Hepatocyte (in vitro differentiated cells): ENCODE measurements around the gene TMEM87A. TPM values are rescaled to one million over a fixed set of nuclear protein-coding genes. Genes with fewer than 3 reads are reported as not detected.
"Not testable (repeated sequence)": the region's sequence is repeated elsewhere in the genome, so short reads cannot be mapped to it uniquely, and the experiment has no call there.

ENCODE experiments used
- DNase-seq: peaks from one replicate; pipeline ENCODE4 v3.0.0-alpha.2; 2016; ENCODE audit warnings: low spot score
- H2AFZ ChIP-seq: fragments of 200-600 bp; sonication (generic); 2 replicates; pipeline ENCODE4 v1.6.0; 2016; ENCODE audit warnings: antibody characterized with exemption, mild to moderate bottlenecking
- H3K27ac ChIP-seq: fragments of 200-600 bp; sonication (generic); 2 replicates; pipeline ENCODE4 v1.5.1; 2016; ENCODE audit warnings: mild to moderate bottlenecking
- H3K27me3 ChIP-seq: fragments of 200-600 bp; sonication (generic); 2 replicates; pipeline ENCODE4 v1.6.1; 2016
- H3K36me3 ChIP-seq: fragments of 200-600 bp; sonication (generic); replicated peaks from 2 replicates; pipeline ENCODE4 v1.5.1; 2016; ENCODE audit warnings: low read depth; ENCODE audit not compliant: insufficient read depth
- H3K4me1 ChIP-seq: fragments of 200-600 bp; sonication (generic); 2 replicates; pipeline ENCODE4 v1.5.1; 2016; ENCODE audit warnings: mild to moderate bottlenecking, moderate library complexity; ENCODE audit not compliant: insufficient read depth
- H3K4me2 ChIP-seq: fragments of 200-600 bp; sonication (generic); 2 replicates; pipeline ENCODE4 v1.6.0; 2016
- H3K4me3 ChIP-seq: fragments of 200-600 bp; sonication (generic); 2 replicates; pipeline ENCODE4 v1.5.1; 2016; ENCODE audit warnings: mild to moderate bottlenecking
- H3K79me2 ChIP-seq: fragments of 200-600 bp; sonication (generic); 2 replicates; pipeline ENCODE4 v1.6.0; 2017; ENCODE audit warnings: mild to moderate bottlenecking
- H3K9me2 ChIP-seq: fragments of 200-600 bp; sonication (generic); replicated peaks from 2 replicates; pipeline ENCODE4 v1.6.0; 2017; ENCODE audit warnings: mild to moderate bottlenecking; ENCODE audit not compliant: insufficient read depth
- H3K9me3 ChIP-seq: fragments of 200-600 bp; sonication (generic); 2 replicates; pipeline ENCODE4 v1.5.1; 2016; ENCODE audit warnings: low read depth, mild to moderate bottlenecking
- H4K20me1 ChIP-seq: fragments of 200-600 bp; sonication (generic); 2 replicates; pipeline ENCODE4 v1.6.0; 2016; ENCODE audit warnings: mild to moderate bottlenecking; ENCODE audit not compliant: insufficient read depth, poor library complexity, severe bottlenecking
- EZH2 ChIP-seq: fragments of 200-600 bp; sonication (generic); IDR thresholded peaks from 2 replicates; pipeline ENCODE4 v1.6.1; 2016; ENCODE audit warnings: antibody characterized with exemption, mild to moderate bottlenecking, borderline replicate concordance
- EZH2phosphoT487 ChIP-seq: fragments of 200-600 bp; sonication (generic); IDR thresholded peaks from one replicate; pipeline ENCODE4 v1.6.1; 2018; ENCODE audit warnings: antibody characterized with exemption, mild to moderate bottlenecking, low read depth, moderate library complexity; ENCODE audit not compliant: unreplicated experiment, severe bottlenecking
- WGBS: methylation state at CpG from one replicate; pipeline ENCODE4 v1.1.6; 2016; ENCODE audit warnings: low lambda C conversion rate; ENCODE audit errors: missing lambda C conversion rate; 5-methylcytosine and 5-hydroxymethylcytosine counted together
- polyA plus RNA-seq: library from polyadenylated mRNA; unstranded; fragments of >200 nt; fragmentation: Nextera tagmentation; extraction: Ambion mirVana; gene quantifications from 2 replicates; pipeline ENCODE4 v1.2.1, GENCODE V29; 2016
- total RNA-seq: library from RNA; depleted of rRNA; stranded (reverse); fragments of >200 nt; gene quantifications from 2 replicates; pipeline ENCODE4 v1.2.3, GENCODE V29; 2014
- TF ChIP-seq, protein P1 (sequence below): fragments of 200-600 bp; sonication (generic); IDR thresholded peaks from 2 replicates; pipeline ENCODE4 v1.5.1; 2016; ENCODE audit warnings: antibody characterized with exemption, mild to moderate bottlenecking; ENCODE audit not compliant: poor library complexity

TMEM87A gene
- total and polyA plus RNA-seq, 2 experiments from 2014 or later: 68.3 to 97.6 TPM

DNA sequence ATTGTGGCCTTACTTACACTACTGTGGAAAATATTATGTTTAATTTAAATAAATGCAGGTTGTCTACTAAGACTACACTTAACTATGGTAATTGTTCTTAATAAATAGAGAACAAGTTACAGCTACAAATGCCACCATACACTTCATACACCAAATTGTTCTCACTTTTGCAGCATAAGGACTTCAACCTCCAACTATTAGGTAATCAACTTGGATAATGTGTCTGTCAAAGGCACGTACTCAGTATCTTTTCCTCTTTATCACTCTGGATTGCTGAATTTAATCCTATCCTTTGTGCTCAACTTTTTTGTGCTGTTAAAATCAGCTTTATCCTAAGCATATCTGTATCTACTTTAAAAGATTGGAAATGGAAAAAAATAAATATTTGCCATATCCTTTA, 41.6 kb upstream of the TMEM87A start:
- TF ChIP-seq EZH2phosphoT487 (no peak), EZH2 (no peak)
- TF ChIP-seq, protein P1, sequence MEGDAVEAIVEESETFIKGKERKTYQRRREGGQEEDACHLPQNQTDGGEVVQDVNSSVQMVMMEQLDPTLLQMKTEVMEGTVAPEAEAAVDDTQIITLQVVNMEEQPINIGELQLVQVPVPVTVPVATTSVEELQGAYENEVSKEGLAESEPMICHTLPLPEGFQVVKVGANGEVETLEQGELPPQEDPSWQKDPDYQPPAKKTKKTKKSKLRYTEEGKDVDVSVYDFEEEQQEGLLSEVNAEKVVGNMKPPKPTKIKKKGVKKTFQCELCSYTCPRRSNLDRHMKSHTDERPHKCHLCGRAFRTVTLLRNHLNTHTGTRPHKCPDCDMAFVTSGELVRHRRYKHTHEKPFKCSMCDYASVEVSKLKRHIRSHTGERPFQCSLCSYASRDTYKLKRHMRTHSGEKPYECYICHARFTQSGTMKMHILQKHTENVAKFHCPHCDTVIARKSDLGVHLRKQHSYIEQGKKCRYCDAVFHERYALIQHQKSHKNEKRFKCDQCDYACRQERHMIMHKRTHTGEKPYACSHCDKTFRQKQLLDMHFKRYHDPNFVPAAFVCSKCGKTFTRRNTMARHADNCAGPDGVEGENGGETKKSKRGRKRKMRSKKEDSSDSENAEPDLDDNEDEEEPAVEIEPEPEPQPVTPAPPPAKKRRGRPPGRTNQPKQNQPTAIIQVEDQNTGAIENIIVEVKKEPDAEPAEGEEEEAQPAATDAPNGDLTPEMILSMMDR: no peak
- Histone ChIP-seq H3K9me2 (no peaks in the 10 kb centered on the region), H3K79me2 (no peaks in the 10 kb centered on the region), H3K4me1 (no peaks in the 10 kb centered on the region), H3K4me2 (no peak overlapping the region), H3K36me3 (no peaks in the 10 kb centered on the region), H3K4me3 (no peak overlapping the region), H3K27me3 (no peaks in the 10 kb centered on the region), H2AFZ (no peak overlapping the region), H3K27ac (no peak overlapping the region), H3K9me3 (no peaks in the 10 kb centered on the region), H4K20me1 (no peaks in the 10 kb centered on the region)
- no peak for DNase-seq
- WGBS: 41% methylated on average over 1 of the region's 1 CpG

DNA sequence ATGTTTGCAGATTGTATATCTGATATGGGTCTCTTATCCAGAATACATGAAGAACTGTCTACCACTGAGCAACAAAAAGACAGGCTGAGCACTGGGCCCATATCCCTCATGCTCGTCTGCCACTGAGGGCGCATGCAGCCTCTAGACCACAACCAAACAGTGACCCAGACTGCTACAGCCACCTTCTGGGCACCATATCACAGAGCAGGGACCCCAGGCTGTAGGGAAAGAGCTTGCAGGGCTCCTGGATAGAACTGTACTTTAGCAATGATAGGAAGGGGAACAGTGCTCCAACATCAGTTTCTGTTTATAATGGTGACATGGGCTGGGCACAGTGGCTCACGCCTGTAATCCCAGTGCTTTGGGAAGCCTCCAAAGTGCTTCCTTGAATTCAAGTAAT, 40.2 kb upstream of the TMEM87A start:
- DNase-seq: no peak
- no peak overlapping the region for H3K27ac ChIP-seq
- no peaks in the 10 kb centered on the region for H3K36me3 ChIP-seq
- TF ChIP-seq, protein P1: no peak
- H3K4me1 ChIP-seq: no peaks in the 10 kb centered on the region
- no peaks in the 10 kb centered on the region for H3K79me2 ChIP-seq
- H4K20me1 ChIP-seq: no peaks in the 10 kb centered on the region
- 35% methylated on average over 3 of the region's 3 CpGs for WGBS
- no peak overlapping the region for H3K4me3 ChIP-seq
- H3K27me3 ChIP-seq: no peaks in the 10 kb centered on the region
- H3K4me2 ChIP-seq: no peak overlapping the region
- H3K9me2 ChIP-seq: no peaks in the 10 kb centered on the region
- H3K9me3 ChIP-seq: no peaks in the 10 kb centered on the region
- no peak overlapping the region for H2AFZ ChIP-seq

DNA sequence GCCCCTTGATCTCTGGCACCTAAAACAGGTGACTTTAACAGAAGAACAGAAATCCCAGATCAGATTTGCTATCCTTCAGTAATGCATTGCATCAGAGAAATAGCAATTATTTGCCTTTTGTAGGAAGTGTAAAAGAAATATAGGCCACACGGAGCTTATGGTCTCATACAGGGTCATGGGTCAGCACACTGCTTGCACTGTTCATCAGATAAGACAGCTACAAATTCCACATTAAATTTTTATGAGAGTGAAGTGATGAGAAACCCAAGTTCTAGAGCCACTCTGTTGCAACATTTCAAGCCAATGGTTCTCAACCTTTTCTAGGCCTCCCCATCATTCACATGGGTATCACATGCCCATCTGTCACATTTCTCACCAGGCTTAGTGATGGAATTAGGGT, 33.4 kb upstream of the TMEM87A start:
- Histone ChIP-seq H2AFZ (no peak overlapping the region), H3K36me3 (no peaks in the 10 kb centered on the region), H3K9me3 (no peaks in the 10 kb centered on the region), H3K79me2 (no peaks in the 10 kb centered on the region), H3K4me2 (no peak overlapping the region), H3K4me3 (no peak overlapping the region), H4K20me1 (no peaks in the 10 kb centered on the region), H3K9me2 (no peaks in the 10 kb centered on the region), H3K27ac (no peak overlapping the region), H3K4me1 (no peaks in the 10 kb centered on the region), H3K27me3 (no peaks in the 10 kb centered on the region)
- no peak for DNase-seq
- no peak for TF ChIP-seq EZH2
- 53% methylated on average over 1 of the region's 1 CpG for WGBS

DNA sequence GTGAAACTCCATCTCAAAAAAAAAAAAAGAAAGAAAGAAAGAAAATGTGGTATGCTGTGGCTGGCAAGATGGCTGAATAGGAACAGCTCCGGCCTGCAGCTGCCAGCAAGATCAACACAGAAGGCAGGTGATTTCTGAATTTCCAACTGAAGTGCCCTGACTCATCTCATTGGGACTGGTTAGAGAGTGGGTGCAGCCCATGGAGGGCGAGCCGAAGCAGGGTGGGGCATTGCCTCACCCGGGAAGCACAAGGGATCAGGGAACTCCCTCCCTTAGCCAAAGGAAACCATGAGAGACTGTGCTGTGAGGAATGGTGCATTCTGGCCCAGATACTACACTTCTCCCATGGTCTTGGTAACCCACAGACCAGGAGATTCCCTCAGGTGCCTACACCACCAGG, 27.8 kb upstream of the TMEM87A start:
- not testable (repeated sequence) for H3K27ac ChIP-seq
- 95% methylated on average over 4 of the region's 4 CpGs for WGBS

DNA sequence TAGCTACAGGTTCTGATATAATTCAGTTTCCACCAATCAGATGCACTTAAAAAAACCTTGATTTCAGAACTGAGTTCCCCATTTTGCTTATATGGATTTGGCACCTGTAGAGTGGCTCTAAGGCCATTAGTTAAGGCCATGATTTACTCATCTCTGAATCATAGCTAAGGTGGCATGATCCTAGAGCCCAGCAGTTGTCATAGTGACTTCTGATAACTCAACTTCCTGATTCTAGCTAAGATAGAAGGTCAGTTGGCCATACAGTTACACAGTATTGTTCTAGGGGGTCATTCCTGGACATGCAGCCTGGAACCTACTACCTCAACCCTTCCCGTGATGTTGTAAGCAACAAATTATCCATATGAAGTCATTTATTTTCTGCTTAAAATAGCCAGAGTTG, 15.9 kb upstream of the TMEM87A start:
- Histone ChIP-seq H3K4me3 (no peak overlapping the region), H3K36me3 (no peaks in the 10 kb centered on the region), H3K9me2 (no peaks in the 10 kb centered on the region), H3K27ac (no peak overlapping the region), H3K79me2 (no peaks in the 10 kb centered on the region), H3K4me2 (no peak overlapping the region), H2AFZ (no peak overlapping the region), H3K4me1 (peaks cover 7% of the 10 kb centered on the region), H4K20me1 (no peaks in the 10 kb centered on the region), H3K27me3 (no peaks in the 10 kb centered on the region), H3K9me3 (no peaks in the 10 kb centered on the region)
- WGBS: 96% methylated on average over 1 of the region's 1 CpG
- no peak for DNase-seq
- no peak for TF ChIP-seq EZH2
- TF ChIP-seq, protein P1: no peak
- TF ChIP-seq EZH2phosphoT487: no peak

More for the DNA sequence above, 27.8 kb upstream of the TMEM87A start:
- H3K4me2 ChIP-seq, H3K27me3 ChIP-seq, H3K79me2 ChIP-seq, H3K4me3 ChIP-seq, H3K36me3 ChIP-seq, DNase-seq, H3K9me3 ChIP-seq, H3K9me2 ChIP-seq, H4K20me1 ChIP-seq, H2AFZ ChIP-seq, H3K4me1 ChIP-seq: not testable (repeated sequence)
